GM18502 (cell line): ENCODE results near the gene CCDC127.
A peak's percentile ranks its signal among the peaks of the same experiment; 100 is the strongest.
"Not testable (repeated sequence)": the region's sequence is repeated elsewhere in the genome, so short reads cannot be mapped to it uniquely, and the experiment has no call there.

Source experiments
- ATAC-seq: cut with Tn5 transposase; IDR thresholded peaks from one replicate; pipeline ENCODE4 v1.9.1; 2021; ENCODE audit warnings: mild to moderate bottlenecking; ENCODE audit not compliant: unreplicated experiment, poor library complexity

CCDC127 gene

GRCh38 chr5:235527-235926, 17.6 kb upstream of the CCDC127 start:
- not testable (repeated sequence) for ATAC-seq

GRCh38 chr5:234450-234849, 16.5 kb upstream of the CCDC127 start:
- ATAC-seq = no peak

- ATAC-seq = not testable (repeated sequence)
These were observed 15.5 kb upstream of the CCDC127 start for GRCh38 chr5:233426-233825.

- ATAC-seq = no peak
These were observed 13.7 kb upstream of the CCDC127 start for GRCh38 chr5:231661-232060.

- no peak for ATAC-seq
These were observed 12.8 kb upstream of the CCDC127 start for GRCh38 chr5:230711-231110.

GRCh38 chr5:228886-229285, 10.9 kb upstream of the CCDC127 start:
- ATAC-seq = no peak

GRCh38 chr5:227375-227774, 9.4 kb upstream of the CCDC127 start:
- ATAC-seq = not testable (repeated sequence)

GRCh38 chr5:225334-225733, 7.4 kb upstream of the CCDC127 start:
- no peak for ATAC-seq

GRCh38 chr5:223791-224190, 5.8 kb upstream of the CCDC127 start:
- no peak for ATAC-seq

- not testable (repeated sequence) for ATAC-seq
These were observed 5.2 kb upstream of the CCDC127 start for GRCh38 chr5:222951-223715.

- ATAC-seq = peak; percentile 37
These were observed 2.0 kb upstream of the CCDC127 start for GRCh38 chr5:219991-220390.

GRCh38 chr5:219460-219863, 1.5 kb upstream of the CCDC127 start:
- no peak for ATAC-seq

GRCh38 chr5:218457-219291, 721 bp upstream of the CCDC127 start:
- peak; percentile 30 for ATAC-seq

GRCh38 chr5:216076-216475, 1.9 kb downstream of the CCDC127 start:
- not testable (repeated sequence) for ATAC-seq

GRCh38 chr5:215256-215655, 2.7 kb downstream of the CCDC127 start:
- ATAC-seq = not testable (repeated sequence)

GRCh38 chr5:213803-214395, 4.1 kb downstream of the CCDC127 start:
- ATAC-seq = no peak

- ATAC-seq = no peak
These were observed 9.4 kb downstream of the CCDC127 start for GRCh38 chr5:208449-209114.

GRCh38 chr5:207599-207998, 10.4 kb downstream of the CCDC127 start:
- ATAC-seq = no peak

GRCh38 chr5:206927-207536, 10.9 kb downstream of the CCDC127 start:
- no peak for ATAC-seq

- ATAC-seq = no peak
These were observed 11.5 kb downstream of the CCDC127 start for GRCh38 chr5:206406-206805.
